GM19463 (cell line): Measurements from ENCODE around the gene GLCE.
"Not testable (repeated sequence)": the region's sequence is repeated elsewhere in the genome, so short reads cannot be mapped to it uniquely, and the experiment has no call there.

Experiments
- ATAC-seq: cut with Tn5 transposase; IDR thresholded peaks from one replicate; pipeline ENCODE4 v1.9.1; 2021; ENCODE audit warnings: mild to moderate bottlenecking, moderate library complexity; ENCODE audit not compliant: unreplicated experiment

GLCE gene

GRCh38 chr15:69134791-69135190, 25.6 kb upstream of the GLCE start:
- ATAC-seq = no peak

GRCh38 chr15:69135499-69135898, 24.9 kb upstream of the GLCE start:
- no peak for ATAC-seq

DNA sequence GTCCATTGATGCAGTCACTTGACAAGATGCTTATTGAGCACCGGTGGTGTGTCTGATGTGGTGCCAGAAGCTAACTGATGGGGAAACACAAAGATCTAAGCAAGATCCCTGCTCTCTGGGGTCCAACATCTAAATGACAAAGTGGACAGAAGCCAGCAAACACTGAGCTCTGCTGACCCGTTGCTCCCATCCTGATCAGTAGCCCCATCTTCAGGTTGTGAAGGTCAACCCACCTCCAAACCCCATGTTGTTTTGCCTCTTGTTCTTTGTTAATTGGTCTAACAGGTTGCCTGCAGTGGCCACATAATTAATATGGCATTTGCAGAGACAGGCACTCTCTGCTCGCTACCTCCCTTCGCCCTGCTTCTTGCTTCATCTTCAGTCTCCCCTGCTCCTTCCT, 21.5 kb upstream of the GLCE start:
- ATAC-seq = no peak

GRCh38 chr15:69140306-69140705, 20.1 kb upstream of the GLCE start:
- no peak for ATAC-seq

GRCh38 chr15:69141286-69141701, 19.1 kb upstream of the GLCE start:
- ATAC-seq = no peak

DNA sequence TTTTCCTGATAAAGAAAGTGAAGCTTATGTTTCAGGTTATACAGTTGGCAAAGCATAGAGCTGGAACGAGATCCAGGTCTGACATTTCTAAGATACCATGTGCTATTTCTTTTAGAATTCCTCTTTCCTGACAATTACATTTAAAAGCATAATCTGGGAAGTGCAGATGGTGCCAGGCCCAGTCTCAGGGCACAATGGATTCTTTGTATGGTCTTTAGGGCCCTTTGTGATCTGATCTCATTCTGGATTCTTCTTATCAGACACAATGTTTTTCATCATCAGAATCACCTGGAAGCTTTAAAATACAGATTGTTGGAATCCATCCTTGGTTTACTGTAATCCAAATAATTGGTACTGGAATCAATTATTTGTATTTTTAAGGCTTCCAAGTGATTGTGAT, 18.6 kb upstream of the GLCE start:
- ATAC-seq = no peak

- ATAC-seq = no peak
These were observed 16.5 kb upstream of the GLCE start for GRCh38 chr15:69143756-69144436.

DNA sequence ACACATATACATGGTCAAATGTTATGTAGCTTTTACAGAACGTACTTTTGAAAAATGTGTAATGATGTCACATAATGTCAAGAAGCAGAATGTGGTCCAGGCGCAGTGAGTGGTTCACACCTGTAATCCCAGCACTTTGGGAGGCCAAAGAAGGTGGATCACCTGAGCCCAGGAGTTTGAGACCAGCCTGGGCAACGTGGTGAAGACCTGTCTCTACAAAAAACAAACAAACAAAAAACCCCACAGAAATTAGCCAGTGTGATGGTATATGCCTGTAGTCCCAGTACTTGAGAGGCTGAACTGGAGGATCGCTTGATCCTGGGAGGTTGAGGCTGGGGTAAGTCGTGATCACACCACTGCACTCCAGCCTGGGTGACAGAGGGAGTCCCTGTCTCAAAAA, 15.9 kb upstream of the GLCE start:
- no peak for ATAC-seq

DNA sequence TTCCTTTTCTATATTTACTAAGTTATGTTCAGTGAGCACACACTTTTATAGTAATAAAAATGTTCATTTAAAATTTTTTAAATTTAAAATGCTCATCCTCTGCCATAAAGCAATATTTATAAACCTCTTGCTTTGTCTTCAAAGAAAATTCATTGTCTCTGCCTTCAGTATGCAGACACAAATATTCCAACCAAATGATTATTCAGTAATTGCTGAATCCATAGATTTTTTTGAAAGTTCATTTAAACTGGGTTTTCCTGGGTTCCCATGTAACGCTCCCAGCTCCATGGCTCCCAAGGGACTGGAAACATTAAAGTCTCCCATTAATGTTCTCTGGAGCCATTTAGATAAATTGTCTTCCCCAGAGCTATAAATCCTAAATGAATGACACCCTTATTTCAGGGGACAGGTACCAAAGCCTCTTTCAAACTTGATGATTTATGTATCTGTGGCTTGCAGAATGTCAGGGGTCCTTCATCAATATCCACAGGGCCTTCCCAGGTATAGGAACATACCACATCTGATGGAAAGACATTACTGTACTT, 15.2 kb upstream of the GLCE start:
- ATAC-seq = no peak

DNA sequence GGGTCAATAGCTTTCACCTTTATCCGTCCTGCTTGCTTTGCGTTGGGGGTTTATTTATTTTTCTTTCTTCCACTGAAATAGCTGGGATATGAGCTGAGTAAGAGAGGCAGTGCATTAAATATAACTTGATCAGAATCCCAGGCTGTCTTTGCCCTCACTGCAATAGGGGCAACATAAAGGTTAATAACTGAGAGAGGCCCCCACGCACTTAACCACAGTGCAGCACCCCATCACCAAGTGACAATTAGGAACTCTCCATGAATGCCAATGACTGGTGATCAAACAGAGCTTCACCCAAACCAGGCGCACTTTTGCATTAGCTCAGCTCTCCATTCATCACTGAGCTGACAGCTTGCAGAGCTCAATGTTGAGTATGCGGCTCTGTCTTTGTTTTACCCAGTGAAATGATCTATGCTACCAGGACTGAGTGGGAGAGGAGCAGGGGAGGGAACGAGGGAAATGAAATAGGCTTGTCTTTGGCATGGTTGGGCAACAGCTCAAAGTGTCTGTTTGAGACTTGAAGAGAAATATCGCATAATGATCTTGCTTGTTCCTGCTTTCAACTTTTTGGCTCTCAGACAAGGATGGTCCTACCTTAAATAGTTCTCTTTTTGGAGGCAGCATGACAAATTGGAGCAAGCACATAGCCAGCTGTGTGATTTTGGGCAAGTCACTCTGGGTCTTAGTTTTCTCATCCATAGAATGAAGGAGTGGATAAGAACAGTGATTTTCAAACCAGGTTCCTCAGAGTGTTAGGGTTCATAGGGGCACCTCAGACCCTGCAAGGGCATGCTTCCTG, 14.5 kb upstream of the GLCE start:
- no peak for ATAC-seq

- ATAC-seq = no peak
These were observed 13.6 kb upstream of the GLCE start for GRCh38 chr15:69146724-69147435.

DNA sequence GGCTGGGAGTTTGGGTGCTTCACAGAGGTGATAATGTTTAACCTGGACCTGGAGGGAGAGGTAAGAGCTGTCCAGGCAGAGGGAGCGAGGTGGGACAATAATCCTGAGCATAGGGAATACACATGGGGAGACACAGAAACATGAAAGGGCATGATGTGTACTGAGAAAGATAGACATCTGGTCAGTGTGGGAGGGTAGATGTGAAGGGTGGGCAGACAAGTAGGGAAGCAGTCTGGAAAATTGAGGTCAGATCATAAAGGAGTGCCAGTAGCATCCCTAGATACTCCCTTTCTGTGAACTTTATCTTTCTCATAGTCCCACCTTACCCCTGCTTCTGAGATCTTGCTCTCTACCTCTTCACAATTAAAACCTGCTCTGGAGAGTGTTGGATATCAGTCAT, 12.0 kb upstream of the GLCE start:
- no peak for ATAC-seq

GRCh38 chr15:69149163-69149562, 11.3 kb upstream of the GLCE start:
- ATAC-seq = no peak

- no peak for ATAC-seq
These were observed 10.6 kb upstream of the GLCE start for GRCh38 chr15:69149803-69150202.

DNA sequence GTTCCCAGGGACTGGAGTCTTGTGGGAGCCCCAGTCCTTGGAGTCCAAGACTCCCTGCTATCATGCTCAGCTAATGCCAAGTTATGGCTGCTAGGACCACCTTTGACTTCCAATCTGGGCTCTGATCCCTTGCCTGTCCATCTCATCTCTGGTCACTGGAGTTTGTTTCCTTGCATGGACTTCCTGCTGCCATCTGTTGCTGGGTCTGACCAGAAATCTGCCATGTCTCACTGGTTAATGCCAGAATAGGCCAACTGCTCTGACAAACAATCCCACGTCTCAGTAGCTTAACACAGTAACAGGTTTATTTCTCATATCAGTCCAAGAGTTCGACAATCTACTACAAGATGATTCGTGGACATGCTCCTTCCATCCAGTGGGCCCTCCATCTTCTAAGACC, 10.1 kb upstream of the GLCE start:
- ATAC-seq = no peak

- no peak for ATAC-seq
These were observed 9.6 kb upstream of the GLCE start for GRCh38 chr15:69150841-69151240.

DNA sequence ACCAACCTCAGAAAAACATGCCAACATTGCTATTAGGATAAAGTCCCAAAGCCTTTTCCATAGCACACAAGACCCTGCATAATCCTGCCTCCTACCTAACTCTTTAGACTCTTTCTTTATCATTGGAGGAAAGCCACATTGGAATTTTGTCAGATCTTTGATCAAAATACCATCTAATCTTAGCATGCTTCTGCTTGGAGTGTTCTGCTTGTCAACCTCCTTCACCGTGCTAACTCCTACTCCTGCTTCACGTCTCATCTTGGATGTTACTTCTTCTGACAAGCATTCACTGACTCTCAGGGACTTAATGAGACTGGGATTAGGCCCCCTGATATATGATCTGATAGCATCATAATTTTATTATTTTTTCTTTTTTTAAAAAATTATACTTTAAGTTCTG, 7.4 kb upstream of the GLCE start:
- ATAC-seq = no peak

DNA sequence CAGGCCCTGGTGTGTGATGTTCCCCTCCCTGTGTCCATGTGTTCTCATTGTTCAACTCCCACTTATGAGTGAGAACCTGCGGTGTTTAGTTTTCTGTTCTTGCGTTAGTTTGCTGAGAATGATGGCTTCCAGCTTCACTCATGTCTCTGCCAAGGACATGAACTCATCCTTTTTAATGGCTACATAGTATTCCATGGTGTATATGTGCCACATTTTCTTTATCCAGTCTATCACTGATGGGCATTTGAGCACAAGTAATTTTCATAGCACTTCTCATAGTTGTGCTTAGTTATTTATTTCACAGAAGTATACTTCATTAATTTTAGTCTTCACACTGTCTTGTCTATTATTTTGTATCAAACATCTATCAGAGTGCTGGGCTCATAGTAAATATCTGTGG, 6.8 kb upstream of the GLCE start:
- not testable (repeated sequence) for ATAC-seq

DNA sequence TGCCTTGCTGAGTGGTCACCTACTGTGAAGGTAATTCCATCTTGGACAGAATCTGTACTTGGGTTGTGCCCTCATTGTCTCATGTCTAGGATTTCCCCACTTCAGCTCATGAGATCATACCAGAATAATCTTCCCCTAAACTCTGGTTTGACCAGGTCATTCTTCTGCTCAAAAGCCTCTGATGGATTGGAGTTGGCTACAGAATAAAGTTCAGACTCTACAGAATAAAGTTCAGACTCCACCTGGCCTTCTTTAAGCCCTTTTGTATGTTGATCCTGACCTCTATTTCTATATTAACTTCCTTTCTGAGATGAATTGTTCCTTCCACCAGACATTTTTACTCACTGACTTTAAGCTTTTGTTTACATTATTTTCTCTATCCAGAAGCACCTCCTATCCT, 6.4 kb upstream of the GLCE start:
- no peak for ATAC-seq

GRCh38 chr15:69154684-69155083, 5.8 kb upstream of the GLCE start:
- ATAC-seq = no peak

- ATAC-seq = no peak
These were observed 3.6 kb upstream of the GLCE start for GRCh38 chr15:69156736-69157381.
